HepG2 (cell line): ENCODE results near the gene B3GNT8. TPM values are rescaled to one million over a fixed set of nuclear protein-coding genes. Genes with fewer than 3 reads are reported as not detected.

Experiments
- ATAC-seq: fragments of 200-7000 bp; cut with Tn5 transposase; 3 replicates; pipeline ENCODE4 v1.9.1; 2020; ENCODE audit warnings: mild to moderate bottlenecking, moderate library complexity
- BruUV-seq: library from RNA; stranded (reverse); fragments of 400-500 nt; replicated peaks from 2 replicates; lab custom pipeline; 2021; lab: Mats Ljungman, UMichigan
- CTCF ChIA-PET: fragments of 300-600 bp; formaldehyde crosslinking; extraction: SDS; loops from one replicate; lab custom pipeline; 2021; ENCODE audit warnings: low total read pairs, inconsistent platforms, low intra/inter-chr PET ratio; lab: Yijun Ruan, JAX
- POLR2A ChIA-PET: fragments of 350-600 bp; sonication (Branson Sonifier 250); formaldehyde crosslinking; loops from one replicate; lab custom pipeline; 2020; ENCODE audit warnings: antibody characterized with exemption, inconsistent platforms; lab: Yijun Ruan, JAX
- DNase-seq: peaks from one replicate; pipeline ENCODE4 v3.0.0-alpha.2; 2015; ENCODE audit warnings: low spot score
- FAIRE-seq: peaks from 3 replicates; lab custom pipeline; 2011; peaks lifted over from hg19 to GRCh38; lab: Jason Lieb, UNC
- H2AFZ ChIP-seq: one replicate; pipeline ENCODE4 v1.6.1; 2011; ENCODE audit warnings: low read length, inconsistent platforms
- H3K27ac ChIP-seq: fragments of 300-600 bp; 3 replicates; pipeline ENCODE4 v1.8.0; 2011; ENCODE audit warnings: mixed run types, mild to moderate bottlenecking, mixed read lengths, low read length, inconsistent platforms; ENCODE audit not compliant: insufficient read depth; ENCODE audit errors: extremely low read length
- H3K27me3 ChIP-seq, 2 experiments: fragments of 200-600 bp in 1 of 2; 2 replicates in 1 of 2; 3 replicates in 1 of 2; pipeline versions ENCODE4 v1.6.0 to v1.8.0; 2011; ENCODE audit warnings: low read length in 2 of 2, mild to moderate bottlenecking in 2 of 2, moderate library complexity in 2 of 2, inconsistent platforms in 1 of 2; ENCODE audit not compliant: insufficient read depth in 2 of 2, control insufficient read depth in 1 of 2
- H3K36me3 ChIP-seq, 2 experiments: fragments of 200-600 bp in 1 of 2; replicated peaks in 1 of 2; 2 replicates in 1 of 2; 3 replicates in 1 of 2; pipeline versions ENCODE4 v1.5.1 to v1.8.0; 2011; ENCODE audit warnings: low read length in 2 of 2, inconsistent platforms in 1 of 2; ENCODE audit not compliant: insufficient read depth in 2 of 2, control insufficient read depth in 1 of 2
- H3K4me1 ChIP-seq: 2 replicates; pipeline ENCODE4 v1.5.1; 2012; ENCODE audit warnings: low read length, inconsistent platforms; ENCODE audit not compliant: insufficient read depth
- H3K4me2 ChIP-seq: 2 replicates; pipeline ENCODE4 v1.6.0; 2011; ENCODE audit warnings: low read depth, low read length, inconsistent platforms
- H3K4me3 ChIP-seq, 3 experiments: fragments of 200-600 bp in 1 of 3; sonication (generic), shearing (Covaris generic) in 1 of 3; replicated peaks in 1 of 3; 2 replicates each; pipeline ENCODE4 v1.5.1; 2011 to 2016; ENCODE audit warnings: low read length in 3 of 3, inconsistent platforms in 2 of 3, low read depth in 2 of 3, mild to moderate bottlenecking in 2 of 3, control low read depth in 1 of 3, mixed read lengths in 1 of 3; ENCODE audit not compliant: insufficient read depth in 1 of 3
- H3K79me2 ChIP-seq: one replicate; pipeline ENCODE4 v1.6.1; 2011; ENCODE audit warnings: low read length, inconsistent platforms; ENCODE audit not compliant: insufficient read depth
- H3K9ac ChIP-seq: 2 replicates; pipeline ENCODE4 v1.6.0; 2011; ENCODE audit warnings: mild to moderate bottlenecking, low read depth, low read length, inconsistent platforms; ENCODE audit not compliant: insufficient read depth
- H3K9me3 ChIP-seq: 2 replicates; pipeline ENCODE4 v1.5.1; 2012; ENCODE audit warnings: mild to moderate bottlenecking, low read length
- H4K20me1 ChIP-seq: 2 replicates; pipeline ENCODE4 v1.6.0; 2011; ENCODE audit warnings: inconsistent platforms, mild to moderate bottlenecking, low read length, moderate library complexity; ENCODE audit not compliant: insufficient read depth
- AHR ChIP-seq: IDR thresholded peaks from 2 replicates; pipeline ENCODE4 v1.6.1; 2018; ENCODE audit warnings: missing genetic modification reagents, missing compliant biosample characterization
- FOXJ3 ChIP-seq: sonication (generic); formaldehyde crosslinking; IDR thresholded peaks from 2 replicates; pipeline ENCODE4 v1.4.0; 2020; ENCODE audit warnings: missing genetic modification reagents, mild to moderate bottlenecking, borderline replicate concordance
- MXI1 ChIP-seq: IDR thresholded peaks from 3 replicates; pipeline ENCODE4 v1.6.1; 2012; ENCODE audit warnings: low read depth, low read length, inconsistent platforms, borderline replicate concordance
- RFXANK ChIP-seq: IDR thresholded peaks from 2 replicates; pipeline ENCODE4 v1.6.1; 2016
- SPEN ChIP-seq: sonication (generic); formaldehyde crosslinking; IDR thresholded peaks from 2 replicates; pipeline ENCODE4 v1.5.1; 2020; ENCODE audit warnings: low read depth, mild to moderate bottlenecking, missing genetic modification reagents
- ZFP36 ChIP-seq: fragments of 150-350 bp; IDR thresholded peaks from 2 replicates; pipeline ENCODE4 v1.6.1; 2018; ENCODE audit warnings: borderline replicate concordance, low read length, low read depth; ENCODE audit not compliant: partially characterized antibody
- ZNF12 ChIP-seq: sonication (generic); formaldehyde crosslinking; IDR thresholded peaks from 2 replicates; pipeline ENCODE4 v1.5.0; 2020; ENCODE audit warnings: missing genetic modification reagents
- ZNF772 ChIP-seq: sonication (generic); formaldehyde crosslinking; IDR thresholded peaks from 2 replicates; pipeline ENCODE4 v1.5.0; 2020; ENCODE audit warnings: mild to moderate bottlenecking, missing genetic modification reagents
- ZNF780A ChIP-seq: sonication (generic); formaldehyde crosslinking; IDR thresholded peaks from 2 replicates; pipeline ENCODE4 v1.8.0; 2022; ENCODE audit warnings: mild to moderate bottlenecking, missing genetic modification reagents, moderate library complexity
- WGBS: methylation state at CpG from one replicate; pipeline ENCODE4 v1.1.6; 2017; ENCODE audit warnings: low lambda C conversion rate; 5-methylcytosine and 5-hydroxymethylcytosine counted together
- in situ Hi-C: cut with HindIII; loops from 2 replicates; pipeline ENCODE4 v1.10.0; 2017; ENCODE audit warnings: low pct_unique_long_range_greater_than_20kb; ENCODE audit not compliant: extremely low pct_ligation_motif_present
- intact Hi-C: fragments of 100-400 bp; cut with micrococcal nuclease; formaldehyde crosslinking; loops from one replicate; pipeline ENCODE4 v1.10.0; 2022; ENCODE audit not compliant: unreplicated experiment
- polyA plus RNA-seq, 8 experiments: library from polyadenylated mRNA; depleted of rRNA in 3 of 8; stranded (reverse) in 7 of 8; unstranded in 1 of 8; fragments of >200 nt; fragmentation: Illumina TruSeq in 4 of 8; extraction: Trizol in 4 of 8; gene quantifications; 2 replicates each; pipeline versions ENCODE4 v1.2.1 to v1.2.3, GENCODE V29; 2011 to 2016; ENCODE audit warnings: low read depth in 4 of 8, missing spikeins in 1 of 8, mixed read lengths in 1 of 8; ENCODE audit not compliant: insufficient read depth in 1 of 8
- total RNA-seq, 5 experiments: library from RNA; depleted of rRNA; stranded (reverse); fragments of >200 nt; fragmentation: Illumina TruSeq; extraction: Trizol; gene quantifications; 2 replicates each; pipeline ENCODE4 v1.2.3, GENCODE V29; 2016; ENCODE audit warnings: low read depth in 1 of 5
- TF ChIP-seq, protein P1 (sequence below): sonication (generic); formaldehyde crosslinking; IDR thresholded peaks from 2 replicates; pipeline ENCODE4 v1.4.0; 2020; ENCODE audit warnings: missing genetic modification reagents, low read depth, mild to moderate bottlenecking, borderline replicate concordance
- TF ChIP-seq, protein P2 (sequence below): sonication (generic); formaldehyde crosslinking; conservative IDR thresholded peaks from 2 replicates; pipeline ENCODE4 v1.4.0; 2020; ENCODE audit warnings: missing genetic modification reagents

Gene B3GNT8
- total and polyA plus RNA-seq, 2 of the 13 experiments (the other 11 are each of a cell fraction or from before 2014, with no cell fraction given) = 0.26 to 1.9 TPM

DNA sequence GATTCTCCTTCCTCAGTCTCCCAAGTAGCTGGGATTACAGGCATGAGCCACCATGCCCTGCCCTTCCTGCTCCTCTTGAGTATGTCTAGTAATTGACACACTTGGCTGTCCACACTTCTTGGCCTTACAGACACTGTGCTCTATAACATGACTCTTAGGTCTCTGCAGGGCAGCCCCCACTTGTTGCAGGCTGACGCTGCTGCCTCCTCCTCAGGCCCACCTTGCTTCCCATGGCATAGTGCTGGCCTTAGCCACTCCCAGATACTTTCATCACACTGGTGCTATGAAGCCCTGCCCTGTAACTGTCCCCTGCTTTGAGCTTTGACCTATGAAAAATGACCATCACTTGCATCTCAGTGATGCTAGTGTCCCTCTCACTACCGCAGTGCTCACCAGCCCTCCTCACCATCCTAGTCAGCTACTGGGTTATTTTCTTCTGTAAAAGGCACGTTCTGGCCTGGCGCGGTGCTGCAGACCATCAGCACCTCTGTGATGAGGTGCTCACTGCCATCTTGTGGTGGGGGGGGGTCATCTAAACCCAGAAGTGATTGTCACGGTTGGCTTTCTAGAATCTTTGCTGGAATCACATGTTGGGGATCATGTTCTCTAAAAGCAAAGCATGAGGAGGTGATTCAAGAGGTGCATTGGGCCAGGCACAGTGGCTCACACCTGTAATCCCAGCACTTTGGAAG is 25.6 kb upstream of the B3GNT8 start:
- H3K36me3 ChIP-seq = no peaks in the 10 kb centered on the region
- no TSS peak for BruUV-seq
- H3K4me1 ChIP-seq = 0 out of 2 replicates have a peak, but pooled peaks cover 4% of the 10 kb centered on the region
- no peaks in the 10 kb centered on the region for H3K79me2 ChIP-seq
- no peak for DNase-seq
- H3K27me3 ChIP-seq = peaks cover 0 to 4% of the 10 kb centered on the region in 2 experiments; a peak in 1 of 5 replicates
- no peaks in the 10 kb centered on the region for H4K20me1 ChIP-seq
- POLR2A ChIA-PET = no interaction called here
- CTCF ChIA-PET = no interaction called here
- TF ChIP-seq RFXANK (no peak), ZNF780A (CRISPR knock-in tag) (no peak), MXI1 (no peak), SPEN (CRISPR knock-in tag) (no peak), AHR (CRISPR knock-in tag) (no peak), FOXJ3 (CRISPR knock-in tag) (no peak), ZNF12 (CRISPR knock-in tag) (no peak)
- in situ Hi-C loops = no loop called here
- H2AFZ ChIP-seq = no peak overlapping the region
- H3K9me3 ChIP-seq = peaks cover 6% of the 10 kb centered on the region; the same call in 1 of the 2 replicates
- intact Hi-C loops = no loop called here
- no peak overlapping the region for H3K4me2 ChIP-seq
- H3K4me3 ChIP-seq = no peak overlapping the region
- H3K27ac ChIP-seq = no peak overlapping the region
- no peak for FAIRE-seq
- 40% methylated on average over 6 of the region's 6 CpGs for WGBS
- no peak for ATAC-seq
- no peak overlapping the region for H3K9ac ChIP-seq

DNA sequence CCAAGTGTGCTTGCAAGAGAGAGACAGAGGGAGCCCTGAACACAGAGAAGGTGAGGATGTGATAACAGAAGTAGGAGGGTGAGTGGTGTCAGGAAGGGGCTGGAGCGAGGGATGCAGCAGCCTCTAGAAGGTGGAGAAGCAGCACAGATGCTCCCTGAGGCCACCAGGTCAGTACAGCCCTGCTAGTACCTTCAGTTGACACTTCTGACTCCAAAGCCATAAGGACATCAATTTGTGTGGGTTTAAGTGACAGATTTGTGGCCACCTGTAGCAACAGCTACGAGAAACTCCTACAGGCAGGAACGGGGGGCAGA is 22.6 kb upstream of the B3GNT8 start:
- H4K20me1 ChIP-seq = no peaks in the 10 kb centered on the region
- no peaks in the 10 kb centered on the region for H3K79me2 ChIP-seq
- ChIA-PET CTCF (interaction anchor here (1.3 to 2.9 kb wide), 5 partner anchors 88 to 121 kb away, joined by 4 to 37 read pairs (median 12); no protein-coding TSS in a partner anchor), POLR2A (interaction anchor here (1.2 kb wide), 1 partner anchor 113 kb away, joined by 4 read pairs; no protein-coding TSS in a partner anchor)
- no peaks in the 10 kb centered on the region for H3K9me3 ChIP-seq
- peak; percentile 47 for ATAC-seq
- H3K4me3 ChIP-seq = no peak overlapping the region
- H3K4me2 ChIP-seq = no peak overlapping the region
- in situ Hi-C loops = no loop called here
- no peak overlapping the region for H3K9ac ChIP-seq
- WGBS = 11% methylated on average over 3 of the region's 3 CpGs
- no peak overlapping the region for H2AFZ ChIP-seq
- H3K36me3 ChIP-seq = no peaks in the 10 kb centered on the region
- TF ChIP-seq, protein P1, sequence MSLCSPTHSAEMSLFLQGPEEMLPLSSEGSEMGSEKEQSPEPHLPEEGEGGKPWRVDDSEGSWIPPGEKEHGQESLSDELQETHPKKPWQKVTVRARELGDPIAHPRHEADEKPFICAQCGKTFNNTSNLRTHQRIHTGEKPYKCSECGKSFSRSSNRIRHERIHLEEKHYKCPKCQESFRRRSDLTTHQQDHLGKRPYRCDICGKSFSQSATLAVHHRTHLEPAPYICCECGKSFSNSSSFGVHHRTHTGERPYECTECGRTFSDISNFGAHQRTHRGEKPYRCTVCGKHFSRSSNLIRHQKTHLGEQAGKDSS (CRISPR knock-in tag) = no peak
- TF ChIP-seq ZNF772 (CRISPR knock-in tag) (no peak), ZFP36 (no peak)
- TF ChIP-seq, protein P2, sequence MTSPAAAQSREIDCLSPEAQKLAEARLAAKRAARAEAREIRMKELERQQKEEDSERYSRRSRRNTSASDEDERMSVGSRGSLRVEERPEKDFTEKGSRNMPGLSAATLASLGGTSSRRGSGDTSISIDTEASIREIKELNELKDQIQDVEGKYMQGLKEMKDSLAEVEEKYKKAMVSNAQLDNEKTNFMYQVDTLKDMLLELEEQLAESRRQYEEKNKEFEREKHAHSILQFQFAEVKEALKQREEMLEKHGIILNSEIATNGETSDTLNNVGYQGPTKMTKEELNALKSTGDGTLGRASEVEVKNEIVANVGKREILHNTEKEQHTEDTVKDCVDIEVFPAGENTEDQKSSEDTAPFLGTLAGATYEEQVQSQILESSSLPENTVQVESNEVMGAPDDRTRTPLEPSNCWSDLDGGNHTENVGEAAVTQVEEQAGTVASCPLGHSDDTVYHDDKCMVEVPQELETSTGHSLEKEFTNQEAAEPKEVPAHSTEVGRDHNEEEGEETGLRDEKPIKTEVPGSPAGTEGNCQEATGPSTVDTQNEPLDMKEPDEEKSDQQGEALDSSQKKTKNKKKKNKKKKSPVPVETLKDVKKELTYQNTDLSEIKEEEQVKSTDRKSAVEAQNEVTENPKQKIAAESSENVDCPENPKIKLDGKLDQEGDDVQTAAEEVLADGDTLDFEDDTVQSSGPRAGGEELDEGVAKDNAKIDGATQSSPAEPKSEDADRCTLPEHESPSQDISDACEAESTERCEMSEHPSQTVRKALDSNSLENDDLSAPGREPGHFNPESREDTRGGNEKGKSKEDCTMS (CRISPR knock-in tag) = no peak
- H3K27ac ChIP-seq = no peak overlapping the region
- BruUV-seq = no TSS peak
- peaks cover 0 to 4% of the 10 kb centered on the region in 2 experiments; a peak in 1 of 5 replicates for H3K27me3 ChIP-seq
- intact Hi-C loops = loop anchor here (1.0 kb wide), 3 partner anchors 41 to 120 kb away; no protein-coding TSS in a partner anchor
- DNase-seq = no peak
- 0 out of 2 replicates have a peak, but pooled peaks cover 4% of the 10 kb centered on the region for H3K4me1 ChIP-seq
- FAIRE-seq = no peak
